ENCODE measurements around the gene RETSAT.
A peak's percentile ranks its signal among the peaks of the same experiment; 100 is the strongest.
"Not testable (repeated sequence)": the region's sequence is repeated elsewhere in the genome, so short reads cannot be mapped to it uniquely, and the experiment has no call there.

RETSAT gene

DNA sequence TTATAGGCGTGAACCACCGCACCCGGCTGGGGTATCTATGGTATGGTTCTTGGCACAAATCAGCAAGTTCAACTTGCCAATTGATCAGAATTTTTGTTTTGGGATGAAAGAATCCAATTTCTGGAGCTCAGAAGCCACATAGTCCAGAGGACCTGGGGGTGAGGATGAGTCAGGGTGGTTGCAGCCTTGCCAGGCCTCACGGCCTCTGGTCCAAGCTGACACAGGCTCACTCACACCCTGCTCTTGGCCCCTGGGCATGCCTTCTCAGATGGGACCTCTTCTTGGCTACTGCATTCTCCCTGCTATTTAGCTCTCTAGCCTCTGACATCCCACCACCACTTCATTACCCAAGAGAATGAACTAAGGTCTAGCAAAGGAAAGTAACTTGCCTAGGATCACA, 39.5 kb upstream of the RETSAT start:
- no peak for DNase-seq (ENCODE audit: low read depth)
- TF ChIP-seq, protein P1, sequence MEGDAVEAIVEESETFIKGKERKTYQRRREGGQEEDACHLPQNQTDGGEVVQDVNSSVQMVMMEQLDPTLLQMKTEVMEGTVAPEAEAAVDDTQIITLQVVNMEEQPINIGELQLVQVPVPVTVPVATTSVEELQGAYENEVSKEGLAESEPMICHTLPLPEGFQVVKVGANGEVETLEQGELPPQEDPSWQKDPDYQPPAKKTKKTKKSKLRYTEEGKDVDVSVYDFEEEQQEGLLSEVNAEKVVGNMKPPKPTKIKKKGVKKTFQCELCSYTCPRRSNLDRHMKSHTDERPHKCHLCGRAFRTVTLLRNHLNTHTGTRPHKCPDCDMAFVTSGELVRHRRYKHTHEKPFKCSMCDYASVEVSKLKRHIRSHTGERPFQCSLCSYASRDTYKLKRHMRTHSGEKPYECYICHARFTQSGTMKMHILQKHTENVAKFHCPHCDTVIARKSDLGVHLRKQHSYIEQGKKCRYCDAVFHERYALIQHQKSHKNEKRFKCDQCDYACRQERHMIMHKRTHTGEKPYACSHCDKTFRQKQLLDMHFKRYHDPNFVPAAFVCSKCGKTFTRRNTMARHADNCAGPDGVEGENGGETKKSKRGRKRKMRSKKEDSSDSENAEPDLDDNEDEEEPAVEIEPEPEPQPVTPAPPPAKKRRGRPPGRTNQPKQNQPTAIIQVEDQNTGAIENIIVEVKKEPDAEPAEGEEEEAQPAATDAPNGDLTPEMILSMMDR (IDR thresholded peaks at IDR 0.05; ENCODE audit: low read depth, low read length, missing control alignments), result no peak
- no peak overlapping the region for H3K4me3 ChIP-seq (ENCODE audit: low read depth, low read length)

DNA sequence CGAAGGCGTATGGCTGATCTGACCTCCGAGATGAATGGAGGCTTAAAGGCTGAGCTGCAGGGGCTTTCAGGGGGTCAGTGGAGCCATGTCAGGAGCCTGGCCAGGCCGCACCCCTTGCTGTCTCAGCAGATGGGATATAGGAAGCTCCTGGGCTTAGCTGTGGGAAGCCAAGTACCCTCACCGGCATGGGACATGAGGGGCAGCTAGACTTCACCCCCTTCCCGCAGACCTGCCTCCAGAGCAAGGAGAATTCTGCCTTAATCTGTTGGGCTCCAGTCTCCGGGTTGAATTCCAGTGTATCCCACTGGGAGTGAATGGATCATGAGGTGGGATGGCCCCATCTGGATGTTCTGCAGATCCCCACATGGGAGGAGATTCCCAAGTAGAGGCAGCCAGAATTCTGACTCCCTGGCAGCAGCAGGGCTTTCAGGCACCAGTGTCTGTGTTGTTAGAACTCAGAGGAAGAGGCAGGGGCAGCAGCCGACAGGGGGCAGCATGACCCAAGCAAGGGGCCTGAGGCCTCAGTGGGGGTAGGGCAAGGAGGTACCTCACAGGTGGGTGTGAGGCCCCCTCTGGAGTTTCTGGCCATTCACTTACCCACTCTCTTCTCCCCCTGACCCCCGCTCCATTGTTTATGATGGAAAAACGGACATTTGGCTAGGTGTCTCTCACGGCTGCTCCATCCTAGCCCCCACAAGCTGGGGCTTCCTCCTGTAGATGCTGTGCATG, 36.8 kb upstream of the RETSAT start:
- H3K4me3 ChIP-seq (ENCODE audit: low read depth, low read length), result no peak overlapping the region
- DNase-seq (ENCODE audit: low read depth), result no peak
- TF ChIP-seq, protein P1 (IDR thresholded peaks at IDR 0.05; ENCODE audit: low read depth, low read length, missing control alignments), result peak; percentile 89

DNA sequence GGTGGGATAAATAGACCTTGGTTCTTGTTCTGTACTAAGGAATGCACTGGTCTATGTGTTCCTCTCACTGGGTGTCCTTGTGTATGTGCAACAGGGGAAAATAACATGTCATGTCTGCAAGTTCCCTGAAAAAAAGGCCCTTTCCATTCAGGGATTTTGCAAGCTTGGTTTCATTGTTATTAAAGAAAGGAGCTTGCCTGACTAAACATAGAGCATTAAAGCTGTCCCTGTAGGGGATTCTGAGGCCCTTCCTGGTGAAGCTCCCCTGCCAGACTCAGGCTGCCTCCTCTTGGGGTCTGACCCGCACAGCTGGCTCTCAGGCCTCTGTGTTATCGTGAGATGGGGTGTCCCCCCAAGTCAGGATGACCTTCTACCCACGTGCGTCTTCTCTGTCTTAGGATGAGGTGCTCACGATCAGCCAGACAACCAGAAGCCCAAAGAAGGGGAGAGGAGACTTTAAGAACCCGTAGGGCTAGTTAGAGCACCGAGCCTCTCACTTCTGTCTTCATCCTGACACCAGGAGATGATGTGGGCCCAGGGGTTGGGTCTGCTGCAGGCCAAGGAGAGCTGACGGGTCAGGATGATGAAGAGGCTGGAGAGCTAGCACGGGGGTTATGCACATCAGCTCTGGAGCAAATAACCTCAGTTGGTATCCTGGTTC, 34.7 kb upstream of the RETSAT start:
- TF ChIP-seq, protein P1 (IDR thresholded peaks at IDR 0.05; ENCODE audit: low read depth, low read length, missing control alignments), result no peak
- DNase-seq (ENCODE audit: low read depth), result no peak
- H3K4me3 ChIP-seq (ENCODE audit: low read depth, low read length), result no peak overlapping the region

DNA sequence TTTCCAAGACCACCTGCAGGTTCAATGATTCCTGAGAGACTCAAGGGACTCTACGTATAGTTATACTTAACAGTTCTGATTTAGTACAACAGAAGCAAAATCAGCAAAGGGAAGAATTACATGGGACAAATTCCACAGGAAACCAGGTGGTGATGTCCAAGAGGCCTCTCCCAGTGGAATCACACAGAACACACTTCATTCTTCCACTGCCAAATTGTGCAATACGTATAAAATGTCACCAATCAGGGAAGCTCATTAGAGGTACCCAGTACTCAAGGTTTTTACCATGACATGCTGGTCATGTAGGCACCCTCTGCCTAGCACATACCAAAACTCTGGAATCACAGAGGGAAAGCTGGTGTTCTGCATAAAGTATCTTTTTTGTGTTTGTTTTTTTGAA, 33.4 kb upstream of the RETSAT start:
- DNase-seq (ENCODE audit: low read depth), result no peak
- H3K4me3 ChIP-seq (ENCODE audit: low read depth, low read length), result no peak overlapping the region
- TF ChIP-seq, protein P1 (IDR thresholded peaks at IDR 0.05; ENCODE audit: low read depth, low read length, missing control alignments), result no peak

DNA sequence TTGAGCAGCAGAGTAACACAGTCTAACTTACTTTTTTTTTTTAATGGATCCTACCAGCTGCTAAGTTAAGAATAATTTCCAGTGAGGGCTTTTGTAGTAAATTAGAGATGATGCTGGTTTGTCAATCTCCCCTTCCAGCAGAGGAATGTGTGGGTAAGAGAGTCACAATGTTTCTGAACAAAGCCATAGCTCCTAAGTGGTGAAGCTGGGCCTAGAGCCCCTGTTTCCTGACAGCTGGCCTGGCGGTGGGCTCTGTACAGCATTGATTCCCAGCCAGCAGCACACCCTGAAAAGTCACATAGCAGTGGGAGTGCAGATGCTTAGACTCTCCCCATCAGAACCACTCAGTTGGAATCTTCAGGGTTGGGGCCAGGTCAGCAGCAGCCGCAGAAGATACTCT, 31.4 kb upstream of the RETSAT start:
- H3K4me3 ChIP-seq (ENCODE audit: low read depth, low read length), result no peak overlapping the region

DNA sequence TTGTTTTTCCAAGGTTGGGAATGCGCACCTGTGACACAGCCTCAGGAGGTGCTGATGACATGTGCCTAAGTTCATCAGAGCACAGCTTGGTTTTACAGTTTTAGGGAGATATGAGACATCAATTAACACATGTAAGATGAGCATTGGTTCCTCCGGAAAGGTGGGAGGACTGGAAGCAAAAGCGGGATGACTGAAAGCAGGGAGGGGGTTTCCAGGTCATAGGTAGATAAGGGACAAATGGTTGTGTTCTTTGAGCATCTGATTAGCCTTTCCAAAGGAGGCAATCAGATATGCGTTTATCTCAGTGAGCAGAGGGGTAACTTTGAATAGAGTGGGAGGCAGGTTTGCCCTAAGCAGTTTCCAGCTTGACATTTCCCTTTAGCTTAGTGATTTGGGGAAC, 29.5 kb upstream of the RETSAT start:
- DNase-seq (ENCODE audit: low read depth), result no peak
- H3K4me3 ChIP-seq (ENCODE audit: low read depth, low read length), result no peak overlapping the region
- TF ChIP-seq, protein P1 (IDR thresholded peaks at IDR 0.05; ENCODE audit: low read depth, low read length, missing control alignments), result no peak

More for the DNA sequence above, 31.4 kb upstream of the RETSAT start:
- TF ChIP-seq, protein P1 (IDR thresholded peaks at IDR 0.05; ENCODE audit: low read depth, low read length, missing control alignments), result no peak
- no peak for DNase-seq (ENCODE audit: low read depth)

DNA sequence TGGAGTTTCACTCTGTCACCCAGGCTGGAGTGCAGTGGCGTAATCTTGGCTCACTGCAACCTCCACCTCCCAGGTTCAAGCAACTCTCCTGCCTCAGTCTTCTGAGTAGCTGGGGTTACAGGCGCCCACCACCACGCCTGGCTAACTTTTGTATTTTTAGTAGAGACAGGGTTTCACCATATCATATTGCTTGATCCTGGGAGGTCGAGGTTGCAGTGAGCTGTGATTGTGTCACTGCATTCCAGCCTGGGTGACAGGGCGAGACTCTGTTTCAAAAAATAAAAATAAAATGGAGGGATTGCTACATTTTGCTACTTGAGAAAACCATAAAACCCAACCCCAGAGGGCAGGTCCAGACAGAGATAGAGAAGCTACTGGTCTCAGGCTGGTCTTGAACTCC, 28.8 kb upstream of the RETSAT start:
- DNase-seq (ENCODE audit: low read depth); H3K4me3 ChIP-seq (ENCODE audit: low read depth, low read length): not testable (repeated sequence)

Data from GM12864 (cell line).